ENCODE results near the gene HDGFL3.
"Not testable (repeated sequence)": the region's sequence is repeated elsewhere in the genome, so short reads cannot be mapped to it uniquely, and the experiment has no call there.

The HDGFL3 gene

DNA sequence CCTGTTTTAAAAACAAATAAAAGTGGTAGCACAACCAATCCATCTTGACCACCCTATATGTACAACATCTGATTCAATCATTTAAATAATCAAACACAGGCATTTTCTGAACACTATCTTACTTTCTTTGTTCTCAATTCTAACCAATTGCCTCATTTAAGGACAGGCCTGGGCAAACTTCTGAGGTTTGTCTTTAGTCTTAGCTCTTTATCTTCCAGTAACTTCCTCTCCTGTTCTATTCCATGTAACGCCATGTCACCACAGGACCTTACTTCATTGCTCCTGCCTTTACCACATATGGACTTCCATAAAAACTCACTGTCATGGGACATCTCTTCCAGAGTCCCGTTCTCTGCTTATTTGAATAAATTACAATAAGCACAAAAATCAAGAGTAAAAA lies 14.9 kb downstream of the HDGFL3 start:
- no peak for DNase-seq

DNA sequence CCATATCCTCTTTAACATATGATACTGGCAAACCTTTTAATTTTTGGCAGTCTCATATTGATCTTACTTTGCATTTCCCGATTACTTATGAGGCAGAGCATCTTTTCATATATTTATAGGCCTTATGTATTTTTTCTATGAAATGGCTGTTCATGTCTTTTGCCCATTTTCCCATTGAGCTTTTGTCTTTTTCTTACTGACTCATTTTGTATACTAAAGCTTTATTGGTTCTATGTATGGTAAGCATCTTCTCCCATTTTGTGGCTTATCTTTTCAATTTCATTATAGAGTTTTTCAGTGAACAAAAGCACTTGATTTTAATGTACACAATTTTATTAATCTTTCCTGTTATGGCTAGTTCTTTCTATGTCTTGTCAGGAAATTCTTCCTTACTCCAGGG lies 17.2 kb downstream of the HDGFL3 start:
- no peak for DNase-seq

DNA sequence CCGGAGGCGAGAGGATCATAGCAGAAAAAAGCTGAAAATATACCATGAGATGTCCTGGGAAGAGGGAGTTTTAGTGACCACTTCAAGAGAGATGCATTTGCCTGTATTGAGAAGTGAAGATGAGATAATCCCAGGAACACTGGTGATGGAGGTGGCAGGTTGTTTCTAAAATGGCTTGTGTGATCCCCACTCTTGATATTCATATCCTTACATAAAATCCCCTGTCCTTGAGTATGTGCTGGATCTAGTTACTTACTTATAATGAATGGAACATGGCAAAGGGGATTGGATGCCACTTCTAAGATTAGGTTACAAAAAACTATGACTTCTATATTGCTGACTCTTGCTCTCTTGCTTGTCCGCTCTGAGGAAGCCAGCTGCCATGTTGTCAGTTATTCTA lies 22.1 kb downstream of the HDGFL3 start:
- DNase-seq: no peak

DNA sequence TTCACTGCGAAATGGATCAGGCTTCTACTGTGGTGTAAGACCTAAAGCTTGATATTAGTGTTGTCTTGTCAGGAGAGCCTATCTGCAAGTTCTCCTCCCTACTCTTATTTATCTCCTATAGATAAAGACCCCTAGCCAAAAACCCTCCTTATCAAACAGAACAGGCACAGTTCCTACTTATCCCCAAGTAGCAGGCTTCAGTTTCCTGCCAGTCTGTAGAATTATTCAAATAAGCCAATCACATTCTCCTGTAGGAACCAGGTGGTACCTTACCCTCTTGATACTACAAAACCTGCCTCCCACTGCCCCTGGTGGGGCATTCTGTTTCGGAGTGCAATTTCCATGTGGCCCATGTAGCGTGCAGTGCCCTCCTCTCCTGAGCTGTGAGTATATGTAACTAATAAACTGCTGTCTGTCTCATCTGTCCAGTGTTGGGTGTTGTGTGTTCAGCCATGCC lies 28.7 kb downstream of the HDGFL3 start:
- DNase-seq: no peak

DNA sequence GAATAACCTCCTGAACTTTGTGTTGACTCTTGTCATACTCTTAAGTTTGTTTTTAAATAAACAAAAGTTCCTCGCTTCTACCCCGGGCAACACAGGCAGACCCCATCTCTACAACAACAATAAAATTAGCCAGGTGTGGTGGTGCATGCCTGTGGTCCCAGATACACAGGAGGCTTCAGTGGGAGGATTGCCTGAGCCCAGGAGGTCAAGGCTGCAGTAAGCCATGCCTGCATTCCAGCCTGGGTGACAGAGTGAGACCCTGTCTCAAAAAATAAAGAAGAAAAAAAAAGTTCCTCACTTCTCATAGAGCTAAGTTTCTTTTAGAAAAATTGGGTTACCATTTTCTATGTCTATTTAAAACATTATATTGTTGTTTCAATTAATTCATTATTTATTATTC lies 29.2 kb downstream of the HDGFL3 start:
- no peak for DNase-seq

DNA sequence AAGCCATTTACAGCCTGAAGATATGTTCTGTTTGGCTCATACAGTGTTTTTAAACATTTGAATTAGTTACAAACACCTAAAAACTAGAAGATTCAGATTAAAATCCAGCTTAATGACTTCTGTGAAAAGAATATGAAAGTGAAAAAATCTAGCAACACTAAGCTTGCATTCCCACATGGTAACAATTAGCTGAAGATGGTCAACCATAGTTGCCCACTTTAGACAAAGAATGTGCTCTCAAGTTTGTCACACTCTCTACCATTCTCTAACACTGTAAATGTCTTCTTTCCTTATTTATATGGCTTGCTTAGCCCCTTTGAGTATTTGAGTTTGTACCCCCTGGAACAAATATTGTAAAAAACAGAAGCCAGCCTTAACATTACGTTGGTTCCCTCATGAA lies 32.7 kb downstream of the HDGFL3 start:
- DNase-seq: no peak

DNA sequence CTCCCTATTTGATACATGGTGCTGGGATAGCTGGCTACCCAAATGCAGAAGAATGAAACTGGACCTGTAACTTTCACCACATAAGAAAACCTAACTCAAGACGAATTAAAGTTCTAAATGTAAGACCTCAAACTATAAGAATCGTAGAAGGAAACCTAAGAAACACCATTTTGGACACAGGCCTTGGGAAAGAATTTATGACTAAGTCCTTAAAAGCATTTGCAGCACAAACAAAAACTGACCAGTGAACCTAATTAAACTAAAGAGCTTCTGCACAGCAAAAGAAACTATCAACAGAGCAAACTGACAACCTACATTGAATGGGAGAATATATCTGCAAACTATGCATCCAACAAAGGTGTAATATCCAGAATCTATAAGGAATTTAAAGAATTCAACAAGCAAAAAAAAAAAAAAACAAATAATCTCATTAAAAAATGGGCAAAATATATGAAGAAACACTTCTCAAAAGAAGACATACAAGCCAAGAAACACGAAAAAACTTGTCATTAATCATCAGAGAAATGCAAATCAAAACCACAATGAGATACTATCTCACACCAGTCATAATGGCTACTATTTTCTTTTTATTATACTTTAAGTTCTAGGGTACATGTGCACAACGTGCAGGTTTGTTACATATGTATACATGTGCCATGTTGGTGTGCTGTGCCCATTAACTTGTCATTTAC lies 37.0 kb downstream of the HDGFL3 start:
- DNase-seq: no peak

DNA sequence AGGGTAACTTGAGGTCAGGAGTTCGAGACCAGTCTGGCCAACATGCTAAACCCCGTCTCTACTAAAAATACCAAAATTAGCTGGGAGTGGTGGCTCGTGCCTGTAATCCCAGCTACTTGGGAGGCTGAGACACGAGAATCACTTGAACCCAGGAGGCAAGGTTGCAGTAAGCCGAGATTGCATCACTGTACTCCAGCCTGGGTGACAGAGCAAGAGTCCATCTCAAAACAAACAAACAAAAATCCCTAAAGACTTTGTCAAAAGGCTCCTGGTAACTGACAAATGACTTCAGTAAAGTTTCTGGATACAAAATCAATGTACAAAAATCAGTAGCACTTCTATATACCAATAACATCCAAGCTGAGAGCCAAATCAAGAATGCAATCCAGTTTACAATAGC lies 38.0 kb downstream of the HDGFL3 start:
- not testable (repeated sequence) for DNase-seq

DNA sequence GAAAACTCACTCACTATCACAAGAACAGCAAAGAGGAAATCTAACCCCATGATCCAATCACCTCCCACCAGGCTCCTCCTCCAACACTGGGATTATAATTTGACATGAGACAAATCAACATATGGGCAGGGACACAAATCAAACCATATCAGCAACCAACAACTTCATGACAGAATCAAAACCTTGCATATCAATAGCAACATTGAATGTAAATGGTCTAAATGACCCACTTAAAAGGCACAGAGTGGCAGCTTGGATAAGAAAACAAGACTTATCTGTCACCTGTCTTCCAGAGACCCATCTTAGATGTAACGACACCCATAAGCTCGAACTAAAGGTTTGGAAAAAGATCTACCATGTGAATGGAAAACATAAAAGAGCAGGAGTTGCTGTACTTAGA lies 40.8 kb downstream of the HDGFL3 start:
- no peak for DNase-seq

DNA sequence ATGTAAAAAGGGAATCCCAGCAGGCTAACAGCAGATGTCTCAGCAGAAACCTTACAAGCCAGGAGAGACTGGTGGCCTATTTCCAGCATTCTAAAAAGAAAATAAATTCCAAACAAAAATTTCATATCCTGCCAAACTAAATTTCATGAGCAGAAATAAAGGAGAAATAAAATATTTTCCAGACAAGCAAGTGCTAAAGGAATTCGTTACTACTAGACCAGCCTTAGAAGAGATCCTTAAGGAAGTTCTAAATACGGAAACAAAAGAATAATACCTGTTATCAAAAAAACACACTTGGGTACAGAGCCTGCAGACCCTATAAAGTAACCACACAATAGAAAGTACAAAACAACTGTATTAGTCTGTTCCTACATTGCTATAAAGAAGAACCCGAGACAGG lies 41.4 kb downstream of the HDGFL3 start:
- DNase-seq: no peak

DNA sequence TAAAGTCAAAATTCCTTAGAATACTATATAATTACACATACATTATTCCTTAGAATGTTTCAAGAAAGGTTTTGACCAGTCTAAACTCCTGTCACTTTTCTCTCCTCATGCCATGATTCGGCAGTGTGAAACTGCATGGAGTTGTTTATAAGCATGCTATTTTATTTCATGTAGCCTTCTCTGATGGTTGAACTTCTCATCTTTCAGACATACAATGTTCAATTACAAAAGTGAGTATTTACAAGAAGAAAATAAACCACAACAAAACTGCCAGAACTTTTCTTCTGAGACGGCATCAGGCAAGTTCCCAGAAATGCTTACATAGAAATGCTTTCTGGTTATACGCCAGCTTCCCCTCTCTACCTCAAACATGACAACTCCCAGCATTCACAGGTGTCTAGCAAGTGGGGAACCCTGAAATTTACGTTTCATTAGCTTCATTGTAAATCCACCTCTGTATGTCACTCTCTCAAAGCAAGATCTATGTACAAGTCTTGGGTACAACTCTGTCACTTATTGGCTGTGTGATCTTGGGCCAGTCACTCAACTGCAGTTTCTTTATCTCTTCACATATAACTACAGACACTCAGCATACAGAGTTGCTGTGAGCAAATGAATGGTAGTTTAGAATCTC lies 42.7 kb downstream of the HDGFL3 start:
- no peak for DNase-seq

DNA sequence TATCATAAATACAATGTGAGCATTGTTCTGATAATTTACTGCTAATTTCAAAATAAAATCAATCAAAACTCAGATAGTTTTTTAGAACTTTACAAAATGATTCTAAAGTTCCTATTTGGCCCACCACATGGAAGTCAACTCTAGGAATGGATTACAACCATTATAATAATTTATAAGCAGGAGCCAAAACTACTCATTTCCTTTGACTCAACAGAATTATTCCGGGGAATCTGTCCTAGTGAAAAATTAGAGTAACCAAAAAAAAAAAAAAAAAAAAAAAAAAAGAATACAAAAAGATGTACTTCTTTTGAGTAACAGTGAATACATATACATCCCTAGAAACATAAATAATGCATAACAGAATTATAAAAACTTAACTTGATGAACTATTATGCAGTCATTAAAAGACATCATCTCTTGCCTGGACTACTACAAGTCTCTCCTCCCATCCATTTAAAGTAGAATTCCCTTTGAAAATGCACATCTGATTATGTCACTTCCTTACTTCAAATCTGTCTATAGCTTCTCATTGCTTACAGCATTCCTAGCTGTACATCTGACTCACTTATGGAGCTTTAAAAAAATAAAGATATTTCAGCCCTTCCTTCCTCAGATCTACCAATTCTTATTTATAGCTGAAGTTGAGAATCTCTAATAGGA lies 43.4 kb downstream of the HDGFL3 start:
- DNase-seq: no peak

DNA sequence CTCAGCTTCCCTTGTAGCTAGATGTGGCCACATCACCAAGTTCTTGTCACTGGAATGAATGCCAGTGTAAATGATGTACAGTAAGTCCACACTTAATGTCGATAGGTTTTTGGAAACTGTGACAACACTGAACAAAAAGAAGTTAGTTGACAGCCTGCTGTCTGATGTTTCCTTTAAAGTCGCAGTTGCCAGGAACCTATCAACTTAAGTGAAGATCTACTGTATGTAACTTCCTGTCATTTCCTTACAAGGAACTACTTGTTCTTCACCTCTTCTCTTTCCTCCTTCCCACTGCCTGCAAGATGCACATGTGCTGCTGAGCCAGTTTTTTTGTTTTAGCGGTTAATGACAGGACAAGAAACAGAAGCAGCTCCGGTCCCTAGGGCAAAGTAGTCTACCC lies 44.6 kb downstream of the HDGFL3 start:
- DNase-seq: no peak

DNA sequence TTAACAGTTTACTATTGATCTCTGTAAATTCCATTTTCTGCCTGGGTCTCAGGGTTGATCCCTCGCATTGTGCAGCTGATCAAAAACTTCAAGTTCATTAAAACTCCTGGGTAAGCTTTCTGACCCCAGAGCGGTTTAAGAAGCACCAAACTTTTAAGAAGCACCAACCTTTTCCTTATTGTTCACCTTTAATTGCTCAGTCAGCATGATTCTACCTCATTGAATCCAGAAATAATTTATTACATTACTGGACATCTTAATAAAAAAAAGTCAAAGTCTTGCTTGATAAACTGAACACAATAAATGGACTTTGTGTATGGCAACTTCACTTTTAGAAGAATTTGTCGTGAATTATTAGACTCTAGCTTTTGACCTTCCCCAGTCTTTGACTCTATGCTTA lies 46.9 kb downstream of the HDGFL3 start:
- DNase-seq: no peak

DNA sequence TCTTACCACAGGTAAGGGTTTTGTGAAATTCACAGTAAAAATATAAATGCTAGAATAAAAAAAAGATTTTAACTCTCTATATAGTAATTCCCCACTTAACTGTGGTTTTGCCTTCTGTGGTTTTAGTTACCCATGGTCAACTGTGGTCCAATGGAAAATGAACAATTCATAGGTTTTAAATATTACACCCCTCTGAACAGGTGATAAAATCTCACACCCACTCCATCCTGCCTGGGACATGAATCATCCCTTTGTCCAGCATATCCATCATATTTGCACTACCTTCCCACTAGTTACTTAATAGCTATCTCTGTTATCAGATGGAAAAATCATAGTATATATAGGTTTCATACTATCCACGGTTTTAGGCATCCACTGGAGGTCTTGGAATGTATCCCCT lies 49.2 kb downstream of the HDGFL3 start:
- DNase-seq: no peak

DNA sequence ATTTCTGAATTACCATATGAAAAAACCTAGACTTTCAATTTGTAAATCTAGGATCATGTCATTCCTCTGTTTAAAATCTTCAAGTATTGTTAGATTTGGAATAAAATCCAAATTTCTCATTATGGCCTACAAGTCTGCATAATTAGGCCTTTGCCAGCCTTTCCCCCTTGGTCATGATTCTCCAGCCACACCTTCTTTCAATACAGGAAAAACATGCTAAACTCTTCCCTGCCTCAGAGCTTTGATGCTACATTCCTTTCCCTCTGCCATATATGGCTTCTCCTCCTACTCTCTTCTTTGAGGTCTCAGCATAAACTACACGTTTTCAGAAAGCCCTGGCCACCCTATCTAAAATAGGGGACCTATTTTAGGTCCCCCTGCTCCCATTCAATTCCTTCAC lies 51.7 kb downstream of the HDGFL3 start:
- no peak for DNase-seq

DNA sequence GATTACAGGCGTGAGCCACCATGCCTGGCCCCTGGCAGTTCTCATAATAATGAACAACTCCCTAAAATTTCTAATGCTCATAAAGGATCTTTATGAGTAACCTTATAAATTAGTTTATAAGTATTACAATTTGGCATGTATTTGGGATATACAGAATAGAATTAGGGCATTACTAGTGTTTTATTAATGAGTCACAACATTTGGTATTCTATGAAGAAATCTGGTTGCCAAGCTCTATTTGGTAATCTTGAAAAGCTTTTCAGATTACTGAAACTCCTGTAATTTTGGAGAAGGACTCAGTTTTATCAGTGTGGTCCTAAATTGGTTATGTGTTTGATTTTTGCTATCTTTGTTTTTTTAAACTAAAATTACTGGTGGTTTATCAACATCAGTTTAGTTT lies 54.3 kb downstream of the HDGFL3 start:
- DNase-seq: no peak

DNA sequence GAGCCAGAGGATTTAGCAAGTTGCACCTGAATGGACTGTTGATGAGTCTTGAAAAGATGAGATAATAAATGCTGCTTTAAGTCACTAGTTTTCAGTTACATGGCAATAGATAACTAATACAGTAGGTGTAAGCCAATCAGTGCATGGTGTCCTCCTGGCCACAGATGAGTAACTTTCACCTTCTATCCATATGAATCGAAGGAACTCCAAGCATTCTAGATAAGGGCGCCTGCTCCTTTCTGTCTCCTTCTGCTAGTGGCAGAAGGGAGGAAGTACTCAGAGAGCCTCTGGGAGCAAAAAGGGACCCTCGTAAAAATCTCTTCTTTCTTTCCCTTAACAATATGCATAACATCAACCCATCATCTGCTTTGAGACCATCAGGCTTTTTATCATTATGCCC lies 62.9 kb downstream of the HDGFL3 start:
- DNase-seq: no peak

DNA sequence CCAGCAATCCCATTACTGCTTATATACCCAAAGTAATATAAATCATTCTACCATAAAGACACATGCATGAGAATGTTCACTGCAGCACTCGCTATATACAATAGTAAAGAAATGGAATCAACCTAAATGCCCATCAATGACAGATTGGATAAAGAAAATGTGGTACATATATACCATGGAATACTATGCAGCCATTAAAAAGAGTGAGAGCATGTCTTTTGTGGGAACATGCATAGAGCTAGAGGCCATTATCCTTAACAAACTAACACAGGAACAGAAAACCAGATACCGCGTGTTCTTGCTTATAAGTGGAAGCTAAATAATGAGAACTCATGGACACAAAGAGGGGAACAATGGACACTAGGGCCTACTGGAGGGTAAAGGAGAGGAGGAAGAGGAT lies 65.5 kb downstream of the HDGFL3 start:
- not testable (repeated sequence) for DNase-seq

DNA sequence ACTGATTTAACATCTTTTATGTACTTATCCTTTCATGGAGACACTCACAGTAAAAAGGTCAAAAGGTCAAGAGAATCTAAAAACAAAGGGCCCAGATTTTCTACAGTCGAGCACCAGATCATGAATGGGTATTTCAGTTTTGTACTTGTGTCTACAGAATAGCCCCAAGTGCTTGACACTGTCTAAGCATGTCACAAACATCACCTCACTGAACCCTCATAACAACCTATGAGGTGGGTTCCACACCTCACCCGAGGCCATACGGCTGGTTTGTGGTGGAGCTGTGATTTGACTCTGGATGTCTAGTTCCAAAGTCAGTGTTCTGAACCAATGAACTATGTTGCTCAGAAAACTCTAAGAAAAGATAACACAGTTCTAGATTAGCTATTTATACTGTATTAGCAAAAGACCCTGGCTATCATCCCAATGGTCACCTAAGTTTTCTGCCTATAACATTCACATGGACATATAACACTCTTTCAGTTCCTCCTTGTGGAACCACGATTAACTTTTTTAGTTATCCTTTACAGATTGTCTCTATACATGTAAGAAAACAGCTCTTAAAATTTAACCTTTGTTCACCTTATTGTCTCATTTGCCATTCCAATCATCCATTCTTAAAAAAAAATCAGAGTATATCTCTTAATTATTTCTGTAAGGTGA lies 74.6 kb downstream of the HDGFL3 start:
- no peak for DNase-seq

DNA sequence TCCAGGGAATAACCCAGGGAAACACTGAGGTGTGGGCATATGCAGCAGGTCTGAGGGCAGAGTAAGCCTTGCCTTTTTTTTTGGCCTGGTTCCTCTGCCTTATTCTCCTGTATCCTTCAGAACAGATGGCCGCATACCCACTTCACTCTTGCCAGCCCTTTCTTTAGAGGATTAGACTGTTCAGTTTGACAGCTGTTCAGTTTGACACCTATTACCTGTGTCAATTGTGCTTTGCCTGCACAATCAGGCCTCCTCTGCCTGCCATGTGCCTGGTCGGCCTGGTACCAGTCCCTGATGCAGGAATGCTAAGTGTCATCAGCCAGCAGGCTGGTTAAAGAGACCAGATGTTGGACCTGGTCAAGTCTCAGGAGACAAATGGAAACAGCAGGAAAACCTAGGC lies 77.8 kb downstream of the HDGFL3 start:
- DNase-seq: no peak

DNA sequence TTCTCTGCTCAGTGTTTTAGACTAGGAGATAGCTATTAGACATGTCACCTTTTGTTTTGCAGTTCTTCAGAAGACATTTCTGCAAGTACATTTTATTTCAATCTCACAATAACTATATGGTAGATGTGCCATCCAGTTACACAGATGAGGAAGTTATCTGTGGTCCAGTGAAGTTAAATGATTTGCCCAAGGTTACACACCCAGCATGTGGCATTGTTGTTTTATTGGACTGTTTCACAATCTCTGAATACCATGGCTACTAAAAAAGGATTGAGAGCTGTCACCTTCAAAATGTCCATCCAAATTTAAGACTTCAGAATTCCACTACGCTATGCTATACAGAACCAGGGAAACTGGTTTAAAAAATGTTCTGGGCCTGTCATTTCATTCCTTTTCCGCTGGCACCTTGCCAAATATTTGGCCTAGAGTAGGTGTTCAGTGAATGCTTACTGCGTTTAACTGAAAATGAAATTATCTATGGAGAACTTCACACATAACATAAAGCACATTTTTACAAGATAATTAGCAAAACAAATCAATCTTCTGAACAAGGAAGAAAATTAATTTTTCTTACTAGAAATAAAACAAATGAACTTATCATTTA lies 80.0 kb downstream of the HDGFL3 start:
- DNase-seq: no peak

DNA sequence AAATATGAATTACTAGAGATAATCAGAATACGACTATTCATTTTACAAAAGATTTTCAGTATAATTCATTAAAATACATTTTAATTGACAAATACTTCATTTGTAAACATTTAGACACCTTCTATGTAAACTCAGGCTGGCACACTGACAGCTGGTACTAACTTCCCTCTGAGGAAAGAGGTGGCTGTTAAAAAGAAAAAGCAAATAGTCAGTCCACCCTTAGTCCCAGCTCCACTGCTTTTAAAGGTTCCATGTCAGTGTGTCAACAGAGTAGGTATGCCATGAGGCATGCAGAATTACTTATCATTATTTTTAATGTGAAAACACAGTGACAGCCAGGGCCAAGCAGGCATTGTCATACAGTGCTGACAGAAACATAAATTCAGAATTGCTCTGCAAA lies 84.1 kb downstream of the HDGFL3 start:
- DNase-seq: no peak

All from kidney glomerular epithelial cell (primary cell).